CD4-positive, alpha-beta T cell treated with Interleukin-17A for 1 hour (primary cell): ENCODE results near the gene SPRR3.

ENCODE experiments used
- DNase-seq: peaks from one replicate; pipeline ENCODE4 v3.0.0-alpha.2; 2020

The SPRR3 gene, protein sequence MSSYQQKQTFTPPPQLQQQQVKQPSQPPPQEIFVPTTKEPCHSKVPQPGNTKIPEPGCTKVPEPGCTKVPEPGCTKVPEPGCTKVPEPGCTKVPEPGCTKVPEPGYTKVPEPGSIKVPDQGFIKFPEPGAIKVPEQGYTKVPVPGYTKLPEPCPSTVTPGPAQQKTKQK

DNA sequence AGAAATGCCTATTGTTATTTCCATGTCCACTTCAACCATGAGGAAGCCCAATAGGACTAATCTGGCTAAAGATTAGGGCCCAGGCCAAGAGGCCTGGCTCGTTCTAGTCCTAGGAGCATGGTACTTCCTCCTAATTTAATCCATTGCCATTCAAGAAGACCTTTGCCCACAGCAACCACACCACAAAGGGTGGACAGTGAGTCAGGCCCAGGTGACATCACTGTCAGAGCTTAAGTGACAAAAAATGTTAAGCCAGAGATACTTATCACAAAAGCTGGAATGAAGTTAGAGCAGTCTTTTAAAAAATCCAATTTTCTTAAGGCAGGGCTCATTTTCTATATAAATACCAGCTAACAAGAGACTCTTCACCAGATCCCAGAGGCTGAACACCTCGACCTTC lies at the start of gene SPRR3:
TSS of gene SPRR3 (plus strand) at position 368 of the 400 bp plus-strand sequence. CDS start 1,272 bp downstream, outside the sequence.
- no peak for DNase-seq

- no peak for DNase-seq
Observed at GRCh38 chr1:152953761-152954160, 47.8 kb upstream of the SPRR3 start.

- no peak for DNase-seq
Observed at GRCh38 chr1:152954436-152954835, 47.1 kb upstream of the SPRR3 start.

- DNase-seq, result no peak
Observed at GRCh38 chr1:152957561-152957960, 44.0 kb upstream of the SPRR3 start.

- DNase-seq, result no peak
Observed at GRCh38 chr1:152959273-152959672, 42.3 kb upstream of the SPRR3 start.

DNA sequence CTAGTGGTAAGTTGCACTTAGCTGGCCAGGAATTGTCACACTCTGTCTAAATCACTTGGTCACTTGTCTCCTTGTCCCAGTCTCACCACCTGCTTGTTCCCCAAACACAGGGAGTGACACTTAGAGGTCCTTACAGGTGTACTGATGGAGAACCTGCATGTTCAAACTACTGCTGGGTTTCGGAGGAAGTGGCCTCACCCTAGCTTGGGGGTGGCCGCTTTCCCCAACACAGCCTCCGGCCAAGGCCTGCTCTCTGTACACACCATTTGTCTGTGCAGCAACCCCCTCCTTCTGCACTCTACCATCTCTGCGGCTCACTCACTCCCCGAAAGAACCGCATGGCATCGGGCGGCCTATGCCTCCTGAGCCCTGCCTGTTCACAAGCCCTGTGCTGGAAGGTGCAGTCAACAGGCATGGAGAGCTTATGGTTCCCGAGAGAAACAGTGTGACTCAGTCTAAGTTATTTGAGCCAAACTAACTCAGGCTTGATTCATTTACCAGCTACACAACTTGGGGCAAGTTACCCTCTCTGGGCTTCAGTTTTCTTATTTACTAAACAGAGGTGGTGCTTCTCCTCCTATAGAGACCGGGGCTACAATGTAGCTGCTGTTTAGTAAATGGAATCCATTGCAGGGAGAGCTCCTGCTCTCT lies 41.6 kb upstream of the SPRR3 start:
- DNase-seq, result no peak

- DNase-seq, result no peak
Observed at GRCh38 chr1:152960452-152961044, 41.0 kb upstream of the SPRR3 start.

DNA sequence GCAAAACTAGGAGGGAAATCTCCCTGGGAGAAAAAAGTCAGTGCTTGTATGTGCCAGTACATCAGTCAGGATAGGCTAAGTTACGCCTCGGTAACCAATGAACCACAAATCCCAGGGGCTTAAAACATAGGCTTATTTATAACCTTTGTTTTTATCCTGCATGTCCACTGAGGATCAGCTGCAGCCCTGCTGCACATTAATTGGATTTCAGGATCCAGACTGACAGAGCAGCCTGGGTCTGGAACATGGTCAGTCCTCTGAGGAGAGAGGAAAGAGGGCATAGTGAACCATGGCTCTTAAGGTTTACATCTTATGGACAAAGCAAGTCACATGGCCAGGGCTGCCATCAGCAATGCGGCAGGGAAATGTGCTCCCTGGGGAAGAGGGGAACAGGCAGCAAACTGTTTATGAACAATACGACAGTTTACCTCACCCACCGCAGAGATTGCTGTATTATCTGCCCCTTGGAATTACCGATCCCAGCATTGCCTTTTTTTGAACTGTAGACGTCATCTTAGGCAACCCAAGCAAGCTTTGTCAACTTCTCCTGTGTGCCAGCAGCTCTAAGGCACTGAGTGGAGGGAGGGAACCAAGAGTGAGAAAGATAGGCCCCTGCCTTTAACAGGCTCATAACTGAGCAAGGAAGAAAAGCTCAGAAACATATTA lies 40.2 kb upstream of the SPRR3 start:
- no peak for DNase-seq

DNA sequence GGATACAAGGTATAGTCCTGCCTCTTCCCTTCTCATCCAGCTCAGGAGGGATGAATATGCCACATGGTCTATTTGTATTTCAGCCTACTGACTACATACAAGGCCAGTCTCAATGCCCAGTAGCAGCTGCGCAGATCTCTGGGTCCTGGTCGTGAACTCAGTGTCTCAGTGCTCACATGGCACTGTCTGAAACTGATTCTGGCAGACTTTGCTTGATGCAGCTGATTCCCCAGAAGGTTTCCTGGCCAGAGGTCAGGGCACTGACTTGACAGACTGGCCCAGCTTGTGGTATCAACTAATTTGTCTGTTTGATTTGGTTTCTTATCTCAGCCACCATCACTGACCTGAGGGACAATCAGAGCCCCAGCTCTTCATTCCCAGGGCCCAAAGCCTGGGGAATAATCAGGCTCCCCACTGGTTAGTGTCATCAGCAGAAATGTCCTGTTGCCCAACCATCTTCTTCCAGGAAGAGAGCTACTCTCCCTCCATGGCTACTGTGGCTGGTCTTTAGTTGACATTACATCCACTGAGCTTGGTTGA lies 38.6 kb upstream of the SPRR3 start:
- DNase-seq, result no peak

DNA sequence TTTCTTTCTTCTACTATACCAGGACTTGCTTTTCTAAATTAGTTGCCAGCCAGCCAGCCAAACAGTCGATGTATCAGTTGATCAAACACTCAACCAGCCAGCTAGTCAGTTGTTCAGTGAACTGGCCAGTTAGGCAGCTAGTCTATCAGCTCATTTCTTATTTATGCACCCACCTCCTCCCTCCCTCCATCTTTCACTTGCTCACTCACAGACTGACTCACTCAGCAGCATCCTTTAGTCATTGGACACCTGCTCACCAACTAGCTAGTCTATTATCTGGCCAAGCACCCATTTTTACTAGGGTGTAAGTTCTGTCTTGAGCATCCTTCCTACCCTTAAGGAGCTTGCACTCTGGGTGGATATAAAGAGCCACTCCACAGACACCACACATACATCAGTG lies 37.0 kb upstream of the SPRR3 start:
- no peak for DNase-seq

DNA sequence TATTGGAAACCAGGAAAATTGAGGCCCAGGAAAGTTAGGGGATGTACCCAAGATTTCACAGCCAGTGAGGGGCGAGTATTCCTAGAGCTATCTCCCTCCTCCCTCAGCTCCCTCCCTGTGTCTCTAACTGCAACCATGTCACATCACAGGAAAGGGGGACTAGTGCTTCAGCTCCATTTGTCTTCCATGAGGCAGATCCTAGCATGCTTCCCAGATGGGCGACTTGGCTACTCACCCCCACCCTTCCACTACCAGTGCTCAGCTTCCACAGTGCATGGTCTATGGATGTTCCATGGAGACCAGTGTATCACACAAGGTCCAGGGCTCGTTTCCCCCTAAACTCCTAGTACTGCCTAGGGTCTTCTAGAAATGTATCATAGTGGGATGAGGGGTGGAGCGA lies 35.7 kb upstream of the SPRR3 start:
- DNase-seq, result no peak

DNA sequence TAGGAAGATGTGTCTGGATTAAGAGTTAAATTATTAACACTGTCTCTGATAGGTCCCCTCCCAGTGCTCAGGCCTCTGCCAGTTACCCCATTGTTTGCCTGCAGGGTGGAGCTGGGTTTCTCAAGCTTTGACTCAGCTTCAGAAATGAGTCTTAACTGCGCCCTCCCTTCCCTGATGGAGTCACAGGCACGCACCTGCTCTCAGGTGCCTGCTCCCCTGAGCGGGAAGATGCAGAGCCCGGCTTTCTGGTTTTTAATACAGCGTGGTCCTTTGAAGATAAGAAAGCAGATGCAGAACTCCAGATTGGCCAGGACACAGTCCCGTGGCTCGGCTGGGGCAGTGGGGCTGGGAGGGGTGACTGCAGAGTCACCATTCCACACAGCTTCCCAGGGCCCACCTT lies 34.3 kb upstream of the SPRR3 start:
- no peak for DNase-seq

DNA sequence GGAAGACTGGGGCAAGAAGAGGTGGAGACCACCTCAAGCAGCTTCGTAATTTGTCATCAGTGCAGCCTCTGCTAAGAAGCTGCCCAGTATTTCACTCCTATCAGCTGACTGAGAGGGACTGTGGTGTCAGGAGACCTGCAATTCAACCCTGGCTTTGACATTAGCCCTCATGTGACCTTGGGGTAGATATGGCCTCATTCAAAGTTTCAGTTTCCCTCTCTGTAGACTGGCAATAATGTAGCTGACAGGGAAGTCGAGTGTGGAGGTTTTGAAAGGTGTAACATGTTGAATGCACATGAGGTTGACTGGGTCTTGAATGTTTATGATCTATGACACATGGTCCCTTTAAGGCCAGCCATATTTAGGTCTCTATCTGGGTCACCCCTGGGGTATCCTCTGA lies 33.3 kb upstream of the SPRR3 start:
- DNase-seq, result no peak

GRCh38 chr1:152969036-152969435 lies 32.5 kb upstream of the SPRR3 start:
- DNase-seq, result no peak

- no peak for DNase-seq
Observed at GRCh38 chr1:152970495-152970894, 31.1 kb upstream of the SPRR3 start, which contains the start of gene SPRR4. TSS of gene SPRR4 (plus strand) at chr1:152970648. CDS start at chr1:152971891, 1,243 bp downstream.

- DNase-seq, result no peak
Observed at GRCh38 chr1:152972196-152972886, 29.2 kb upstream of the SPRR3 start.

- no peak for DNase-seq
Observed at GRCh38 chr1:152976688-152977087, 24.9 kb upstream of the SPRR3 start.

- no peak for DNase-seq
Observed at GRCh38 chr1:152977614-152978013, 23.9 kb upstream of the SPRR3 start.

GRCh38 chr1:152980676-152981075 lies 20.9 kb upstream of the SPRR3 start:
- no peak for DNase-seq

DNA sequence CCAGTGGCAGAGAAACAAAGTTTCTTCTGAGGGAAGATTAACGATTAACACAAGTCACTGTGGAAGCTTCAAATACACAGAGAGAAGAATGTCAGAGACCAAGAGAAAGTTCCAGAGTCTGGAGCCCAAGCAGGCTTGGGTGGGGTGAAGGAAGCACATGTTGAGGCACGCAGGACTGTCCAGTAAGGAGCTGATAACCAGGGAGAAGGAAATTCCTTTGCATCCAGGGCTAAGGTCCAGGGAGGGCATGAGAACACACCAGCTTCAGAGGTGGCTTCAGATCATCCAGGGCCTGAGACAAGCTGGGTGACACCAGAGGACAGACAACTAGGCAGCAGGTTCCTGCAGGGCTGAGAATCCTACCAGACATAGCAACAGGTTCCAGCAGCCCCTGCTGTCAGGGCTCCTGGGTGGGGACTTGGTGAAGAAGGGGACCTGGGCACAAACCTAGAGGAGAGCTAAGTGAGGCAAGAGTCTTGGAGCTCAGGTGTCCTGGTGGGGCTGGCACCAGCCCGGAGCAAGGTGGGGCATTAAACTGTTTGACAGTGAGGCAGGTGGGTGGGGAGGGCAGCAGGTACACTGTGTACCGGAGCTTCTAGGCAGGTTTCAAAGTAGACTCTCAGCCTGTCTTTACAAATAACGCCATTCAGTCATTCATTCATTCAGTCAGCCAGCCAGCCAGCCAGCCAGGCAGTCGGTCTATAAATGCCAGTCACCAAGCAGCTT lies 20.2 kb upstream of the SPRR3 start:
- no peak for DNase-seq

DNA sequence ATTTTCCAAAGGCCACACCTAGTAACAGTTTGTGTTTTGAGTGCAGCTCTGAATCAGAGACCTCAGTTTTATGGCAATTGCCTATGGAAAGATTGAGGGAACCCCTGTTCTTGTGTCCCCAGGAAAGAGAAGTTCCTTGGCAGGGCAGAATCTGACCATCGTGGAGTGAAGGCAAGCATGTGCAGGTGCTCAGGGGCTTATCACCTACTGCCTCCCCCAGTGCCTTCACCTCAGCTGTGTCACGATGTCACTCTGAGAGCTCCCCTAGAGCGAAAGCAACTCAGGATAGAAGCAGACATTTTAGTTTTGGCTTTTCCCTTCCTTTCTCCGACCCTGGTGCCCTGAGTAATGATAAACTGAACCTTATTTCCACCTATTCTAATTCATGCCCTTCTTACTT lies 19.5 kb upstream of the SPRR3 start:
- DNase-seq, result no peak

- DNase-seq, result no peak
Observed at GRCh38 chr1:152983234-152983633, 18.3 kb upstream of the SPRR3 start.
